Measurements from ENCODE around the gene IL1R2.

DNA sequence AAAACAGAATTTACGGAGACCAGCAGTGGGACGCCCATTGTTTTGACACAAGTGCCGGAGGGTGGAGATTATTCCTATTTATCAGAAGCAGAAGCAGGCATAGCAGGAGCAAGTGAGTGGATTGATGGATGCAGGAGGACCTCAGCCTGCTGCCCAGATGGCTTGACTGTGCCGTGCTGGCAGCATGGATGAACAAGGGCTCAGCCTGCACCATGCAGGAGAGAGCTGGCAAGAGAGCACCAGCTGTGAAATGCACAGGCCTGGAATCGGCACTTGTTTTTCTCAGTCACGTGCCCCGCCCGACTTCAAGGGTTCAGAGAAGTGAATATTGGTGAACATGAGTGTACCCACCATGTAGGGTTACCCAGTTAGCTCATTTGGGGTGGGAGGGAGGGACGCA lies 4.0 kb downstream of the IL1R2 start:
- TF ChIP-seq CTCF (IDR thresholded peaks at IDR 0.05; ENCODE audit: low read depth, low read length) (no peak), EZH2phosphoT487 (IDR thresholded peaks at IDR 0.05; ENCODE audit: low read depth) (no peak)
